IMR-90 (cell line): ENCODE results near the gene ABHD12B. TPM values are rescaled to one million over a fixed set of nuclear protein-coding genes. Genes with fewer than 3 reads are reported as not detected.

Source experiments
- ATAC-seq: fragments of 200-7000 bp; cut with Tn5 transposase; 2 replicates; pipeline ENCODE4 v1.9.1; 2020; ENCODE audit warnings: low read depth, mild to moderate bottlenecking, moderate library complexity
- BruUV-seq: library from RNA; stranded (reverse); fragments of 400-500 nt; replicated peaks from 2 replicates; lab custom pipeline; 2021; lab: Mats Ljungman, UMichigan
- CTCF ChIA-PET: fragments of 300-600 bp; formaldehyde crosslinking; extraction: SDS; loops from one replicate; lab custom pipeline; 2021; ENCODE audit warnings: antibody characterized with exemption; lab: Yijun Ruan, JAX
- POLR2A ChIA-PET: fragments of 300-600 bp; sonication (Branson Sonifier 250); formaldehyde crosslinking; loops from one replicate; lab custom pipeline; 2022; ENCODE audit warnings: antibody characterized with exemption; ENCODE audit not compliant: unreplicated experiment; lab: Charles Lee
- DNase-seq: peaks from one replicate; pipeline ENCODE4 v3.0.0; 2013
- H2AFZ ChIP-seq: replicated peaks from 2 replicates; pipeline ENCODE3; 2013; ENCODE audit warnings: low read length, mild to moderate bottlenecking; ENCODE audit not compliant: poor library complexity
- H2AK5ac ChIP-seq: 2 replicates; pipeline ENCODE4 v1.6.1; 2013; ENCODE audit warnings: low read depth, low read length, inconsistent platforms
- H2AK9ac ChIP-seq: replicated peaks from 2 replicates; pipeline ENCODE3; 2013; ENCODE audit warnings: mild to moderate bottlenecking, low read depth, low read length, moderate library complexity; ENCODE audit not compliant: poor library complexity
- H2BK120ac ChIP-seq: 2 replicates; pipeline ENCODE4 v1.6.1; 2013; ENCODE audit warnings: low read depth, low read length, inconsistent platforms
- H2BK15ac ChIP-seq: 3 replicates; pipeline ENCODE4 v1.6.1; 2013; ENCODE audit warnings: low read depth, low read length, inconsistent platforms
- H2BK20ac ChIP-seq: 2 replicates; pipeline ENCODE4 v1.6.1; 2013; ENCODE audit warnings: low read depth, mild to moderate bottlenecking, inconsistent platforms, low read length, moderate library complexity
- H2BK5ac ChIP-seq: 2 replicates; pipeline ENCODE4 v1.6.1; 2013; ENCODE audit warnings: mild to moderate bottlenecking, low read depth, low read length, inconsistent platforms; ENCODE audit not compliant: poor library complexity, severe bottlenecking
- H3K14ac ChIP-seq: replicated peaks from 2 replicates; pipeline ENCODE4 v1.6.1; 2013; ENCODE audit warnings: low read depth, low read length, inconsistent platforms
- H3K18ac ChIP-seq: 2 replicates; pipeline ENCODE4 v1.6.1; 2013; ENCODE audit warnings: low read depth, low read length, control low read depth
- H3K23ac ChIP-seq: 2 replicates; pipeline ENCODE4 v1.6.1; 2013; ENCODE audit warnings: low read depth, low read length, inconsistent platforms
- H3K27ac ChIP-seq: 2 replicates; pipeline ENCODE4 v1.5.1; 2013; ENCODE audit warnings: mild to moderate bottlenecking, control low read depth, low read length; ENCODE audit not compliant: insufficient read depth
- H3K27me3 ChIP-seq: 2 replicates; pipeline ENCODE4 v1.6.1; 2013; ENCODE audit warnings: low read length; ENCODE audit not compliant: control insufficient read depth, insufficient read depth
- H3K36me3 ChIP-seq: 2 replicates; pipeline ENCODE4 v1.6.1; 2013; ENCODE audit warnings: low read length, mixed read lengths; ENCODE audit not compliant: control insufficient read depth, insufficient read depth
- H3K4ac ChIP-seq: 2 replicates; pipeline ENCODE4 v1.6.1; 2013; ENCODE audit warnings: low read depth, low read length, inconsistent platforms
- H3K4me1 ChIP-seq: 2 replicates; pipeline ENCODE4 v1.6.1; 2013; ENCODE audit warnings: low read length, mixed read lengths; ENCODE audit not compliant: control insufficient read depth, insufficient read depth
- H3K4me2 ChIP-seq: 2 replicates; pipeline ENCODE4 v1.6.1; 2013; ENCODE audit warnings: low read depth, mild to moderate bottlenecking, control low read depth, low read length, moderate library complexity
- H3K4me3 ChIP-seq: 2 replicates; pipeline ENCODE4 v1.5.1; 2013; ENCODE audit warnings: low read depth, mild to moderate bottlenecking, control low read depth, low read length, moderate library complexity; ENCODE audit not compliant: insufficient read depth
- H3K56ac ChIP-seq: 2 replicates; pipeline ENCODE4 v1.6.1; 2013; ENCODE audit warnings: low read length, inconsistent platforms; ENCODE audit not compliant: insufficient read depth; ENCODE audit errors: extremely low read depth
- H3K79me1 ChIP-seq, 2 experiments: 2 replicates each; pipeline ENCODE4 v1.6.1; 2013; ENCODE audit warnings: low read length in 2 of 2, inconsistent platforms in 1 of 2, low read depth in 1 of 2
- H3K9ac ChIP-seq: 2 replicates; pipeline ENCODE4 v1.6.1; 2013; ENCODE audit warnings: low read depth, low read length, control low read depth
- H3K9me1 ChIP-seq: 2 replicates; pipeline ENCODE4 v1.6.1; 2013; ENCODE audit warnings: low read length, inconsistent platforms; ENCODE audit not compliant: insufficient read depth
- H3K9me3 ChIP-seq: 2 replicates; pipeline ENCODE4 v1.6.1; 2013; ENCODE audit warnings: low read length; ENCODE audit not compliant: control insufficient read depth, insufficient read depth
- H4K20me1 ChIP-seq: 2 replicates; pipeline ENCODE4 v1.6.1; 2013; ENCODE audit warnings: low read length, inconsistent platforms; ENCODE audit not compliant: insufficient read depth
- H4K5ac ChIP-seq: 2 replicates; pipeline ENCODE4 v1.6.1; 2013; ENCODE audit warnings: mild to moderate bottlenecking, low read depth, low read length, control low read depth
- H4K8ac ChIP-seq, 2 experiments: 2 replicates each; pipeline ENCODE4 v1.6.1; 2013; ENCODE audit warnings: low read depth in 2 of 2, low read length in 2 of 2, control low read depth in 1 of 2, inconsistent platforms in 1 of 2
- H4K91ac ChIP-seq: 2 replicates; pipeline ENCODE4 v1.6.1; 2013; ENCODE audit warnings: low read depth, low read length, inconsistent platforms; ENCODE audit not compliant: insufficient read depth
- BHLHE40 ChIP-seq: fragments of 150-350 bp; IDR thresholded peaks from 2 replicates; pipeline ENCODE4 v1.6.1; 2016; ENCODE audit warnings: mild to moderate bottlenecking, low read depth, low read length
- FOS ChIP-seq: fragments of 150-350 bp; IDR thresholded peaks from 2 replicates; pipeline ENCODE4 v1.6.1; 2016; ENCODE audit warnings: low read depth, low read length
- MXI1 ChIP-seq: IDR thresholded peaks from 2 replicates; pipeline ENCODE4 v1.6.1; 2012; ENCODE audit warnings: low read depth, mild to moderate bottlenecking, low read length, moderate library complexity, borderline replicate concordance
- WGBS, 2 experiments: methylation state at CpG; one replicate each; pipeline versions ENCODE4 v1.1.5 to v1.1.7; 2013; ENCODE audit warnings: missing lambda C conversion rate in 2 of 2; ENCODE audit not compliant: insufficient read length in 1 of 2; ENCODE audit errors: extremely low coverage in 2 of 2; 5-methylcytosine and 5-hydroxymethylcytosine counted together
- dilution Hi-C: fragments of 300-500 bp; cut with HindIII; formaldehyde crosslinking; loops from one replicate; pipeline ENCODE4 v1.14.3; 2018; ENCODE audit warnings: low sequenced_read_pairs; ENCODE audit not compliant: unreplicated experiment
- in situ Hi-C: fragments of 300-500 bp; cut with MboI; formaldehyde crosslinking; loops from 3 replicates; pipeline ENCODE4 v1.14.3; 2019; ENCODE audit warnings: low sequenced_read_pairs, inconsistent platforms, mixed read lengths
- intact Hi-C: fragments of 100-400 bp; cut with micrococcal nuclease; formaldehyde crosslinking; loops from 2 replicates; pipeline ENCODE4 v1.10.0; 2022
- polyA plus RNA-seq, 3 experiments: library from polyadenylated mRNA; depleted of rRNA; stranded (reverse); fragments of >200 nt; gene quantifications; 2 replicates each; pipeline ENCODE4 v1.2.3, GENCODE V29; 2012; ENCODE audit warnings: low replicate concordance in 1 of 3
- total RNA-seq: library from RNA; depleted of rRNA; stranded (reverse); fragments of >200 nt; gene quantifications from 2 replicates; pipeline ENCODE4 v1.2.3, GENCODE V29; 2012
- TF ChIP-seq, protein P1 (sequence below): fragments of 150-350 bp; IDR thresholded peaks from 2 replicates; pipeline ENCODE4 v1.6.1; 2017; ENCODE audit warnings: mild to moderate bottlenecking, antibody characterized with exemption, low read length, low read depth

Gene ABHD12B
- total and polyA plus RNA-seq, 2 of the 4 experiments (the other 2 are of a cell fraction) = 0.18 TPM; not detected in 1

DNA sequence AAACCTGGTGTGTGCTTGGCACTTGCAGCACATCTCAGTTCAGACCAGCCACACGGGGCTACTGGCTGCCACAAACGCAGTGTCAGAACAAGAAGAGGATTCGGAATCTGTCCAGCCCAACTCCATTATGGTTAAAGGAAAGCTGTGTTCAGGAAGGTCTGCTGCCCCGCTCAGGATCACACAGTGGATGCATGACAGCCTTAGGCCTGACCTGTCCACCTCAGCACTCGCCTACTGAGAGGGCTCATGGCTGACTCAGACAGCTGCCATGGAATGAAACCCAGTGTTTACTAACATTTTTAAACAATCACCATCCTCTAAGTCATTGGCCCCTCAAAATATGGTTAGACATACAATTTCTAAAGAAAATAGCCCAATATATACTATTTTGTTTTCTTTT, 35.3 kb upstream of the ABHD12B start:
- no peak overlapping the region for H3K23ac ChIP-seq
- peak overlapping the region; percentile 24 for H3K27ac ChIP-seq
- H2AK9ac ChIP-seq = peak overlapping the region; percentile 83
- H3K36me3 ChIP-seq = no peaks in the 10 kb centered on the region
- H4K8ac ChIP-seq = peak overlapping the region in 1 of 2 experiments; percentile 64; a peak in 2 of 4 replicates
- ChIA-PET CTCF (interaction anchor here (0.9 kb wide), 1 partner anchor 24 kb away, joined by 4 read pairs; no protein-coding TSS in a partner anchor), POLR2A (no interaction called here)
- dilution Hi-C loops = no loop called here
- peak overlapping the region; percentile 84 for H2BK120ac ChIP-seq
- no peaks in the 10 kb centered on the region for H3K9me3 ChIP-seq
- peak overlapping the region; percentile 84 for H4K91ac ChIP-seq
- H3K4me1 ChIP-seq = peaks cover 14% of the 10 kb centered on the region
- peak overlapping the region; percentile 20; the same call in 1 of the 2 replicates for H3K18ac ChIP-seq
- H3K79me1 ChIP-seq = peaks cover 0 to 1% of the 10 kb centered on the region in 2 experiments; a peak in 1 of 4 replicates
- WGBS, 2 experiments = 0% methylated on average over 1 of the region's 5 CpGs; no CpG with 5 or more reads in 1 of the 2 experiments
- H2AFZ ChIP-seq = peak overlapping the region; percentile 34
- peak overlapping the region; percentile 46 for H2BK5ac ChIP-seq
- H2AK5ac ChIP-seq = peak overlapping the region; percentile 91
- TF ChIP-seq BHLHE40 (peak; percentile 75), MXI1 (0 out of 2 replicates have a peak, but pooled peaks have one; percentile 46), FOS (peak; percentile 49; the same call in 1 of the 2 replicates)
- TF ChIP-seq, protein P1, sequence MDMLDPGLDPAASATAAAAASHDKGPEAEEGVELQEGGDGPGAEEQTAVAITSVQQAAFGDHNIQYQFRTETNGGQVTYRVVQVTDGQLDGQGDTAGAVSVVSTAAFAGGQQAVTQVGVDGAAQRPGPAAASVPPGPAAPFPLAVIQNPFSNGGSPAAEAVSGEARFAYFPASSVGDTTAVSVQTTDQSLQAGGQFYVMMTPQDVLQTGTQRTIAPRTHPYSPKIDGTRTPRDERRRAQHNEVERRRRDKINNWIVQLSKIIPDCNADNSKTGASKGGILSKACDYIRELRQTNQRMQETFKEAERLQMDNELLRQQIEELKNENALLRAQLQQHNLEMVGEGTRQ = no peak
- intact Hi-C loops = no loop called here
- peak overlapping the region; percentile 88; the same call in 1 of the 3 replicates for H2BK15ac ChIP-seq
- H3K14ac ChIP-seq = 0 out of 2 replicates have a peak overlapping the region, but pooled peaks have one; percentile 57
- ATAC-seq (peak; percentile 93), DNase-seq (peak; percentile 68)
- no peaks in the 10 kb centered on the region for H4K20me1 ChIP-seq
- H3K4me2 ChIP-seq = peak overlapping the region; percentile 53
- peaks cover 18% of the 10 kb centered on the region for H3K9me1 ChIP-seq
- H2BK20ac ChIP-seq = peak overlapping the region; percentile 82; the same call in 1 of the 2 replicates
- H3K4ac ChIP-seq = peak overlapping the region; percentile 76
- no peak overlapping the region for H3K9ac ChIP-seq
- no peaks in the 10 kb centered on the region for H3K27me3 ChIP-seq
- no peak overlapping the region for H4K5ac ChIP-seq
- in situ Hi-C loops = no loop called here
- BruUV-seq = no TSS peak
- no peak overlapping the region for H3K4me3 ChIP-seq
- H3K56ac ChIP-seq = no peak overlapping the region; the same call in 1 of the 2 replicates
